IPS-15b (cell line): ENCODE data around the gene BTBD8.

Source experiments
- H3K27me3 ChIP-seq: one replicate; pipeline ENCODE4 v1.6.1; 2013; ENCODE audit warnings: low read length; ENCODE audit not compliant: control insufficient read depth, insufficient read depth
- H3K36me3 ChIP-seq: one replicate; pipeline ENCODE4 v1.6.1; 2013; ENCODE audit warnings: low read length; ENCODE audit not compliant: control insufficient read depth, insufficient read depth
- H3K4me1 ChIP-seq: one replicate; pipeline ENCODE4 v1.6.1; 2013; ENCODE audit warnings: mild to moderate bottlenecking, low read length; ENCODE audit not compliant: control insufficient read depth, insufficient read depth
- H3K4me3 ChIP-seq: one replicate; pipeline ENCODE4 v1.5.1; 2013; ENCODE audit warnings: low read depth, low read length
- H3K9ac ChIP-seq: one replicate; pipeline ENCODE4 v1.6.1; 2013; ENCODE audit warnings: low read depth, mild to moderate bottlenecking, low read length
- H3K9me3 ChIP-seq: one replicate; pipeline ENCODE4 v1.6.1; 2013; ENCODE audit warnings: mild to moderate bottlenecking, low read length; ENCODE audit not compliant: control insufficient read depth, insufficient read depth

BTBD8 gene

DNA sequence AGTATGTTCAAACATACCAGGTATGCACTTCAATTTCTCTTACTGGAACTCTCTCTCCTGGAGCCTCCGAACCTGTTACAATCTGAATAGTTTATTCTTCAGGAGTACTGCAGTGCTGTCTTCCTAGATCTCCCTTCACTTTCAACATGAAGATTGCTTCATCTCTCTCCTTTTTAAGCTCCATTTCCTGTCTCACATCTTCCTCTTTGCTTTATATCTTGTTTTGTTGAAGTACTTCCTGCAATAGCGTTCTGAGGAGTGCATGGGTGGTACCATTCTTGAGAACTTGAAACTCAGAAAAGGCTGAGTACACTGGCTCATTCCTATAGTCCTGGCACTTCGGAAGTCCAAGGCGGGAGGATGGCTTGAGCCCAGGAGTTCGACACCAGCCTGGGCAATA lies 121.8 kb downstream of the BTBD8 start:
- Histone ChIP-seq H3K9ac (no peak overlapping the region), H3K27me3 (no peaks in the 10 kb centered on the region), H3K9me3 (no peaks in the 10 kb centered on the region), H3K36me3 (no peaks in the 10 kb centered on the region), H3K4me3 (no peak overlapping the region), H3K4me1 (no peaks in the 10 kb centered on the region)

DNA sequence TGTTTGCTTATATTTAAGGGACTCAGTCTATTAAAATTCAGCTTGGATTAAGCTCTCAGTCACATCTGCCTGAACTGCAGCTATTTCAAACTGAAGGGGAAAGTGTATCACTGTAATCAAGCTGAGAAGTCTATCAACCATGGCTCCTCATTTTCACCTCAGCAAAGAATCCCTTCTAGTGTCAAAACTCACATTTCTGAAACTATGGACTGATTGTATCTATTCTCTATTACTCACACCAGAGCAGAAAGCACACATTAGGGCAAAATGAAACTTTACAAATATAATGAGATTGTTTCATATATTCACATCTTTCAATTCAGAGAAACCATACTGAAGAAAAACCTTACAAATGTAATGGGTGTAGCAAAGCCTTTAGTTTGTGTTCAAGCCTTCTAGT lies 123.0 kb downstream of the BTBD8 start:
- Histone ChIP-seq H3K9me3 (no peaks in the 10 kb centered on the region), H3K36me3 (no peaks in the 10 kb centered on the region), H3K4me3 (no peak overlapping the region), H3K9ac (no peak overlapping the region), H3K27me3 (no peaks in the 10 kb centered on the region), H3K4me1 (no peaks in the 10 kb centered on the region)

GRCh38 chr1:92210701-92211100 lies 130.6 kb downstream of the BTBD8 start:
- Histone ChIP-seq H3K9ac (no peak overlapping the region), H3K4me1 (no peaks in the 10 kb centered on the region), H3K9me3 (no peaks in the 10 kb centered on the region), H3K4me3 (no peak overlapping the region), H3K27me3 (no peaks in the 10 kb centered on the region), H3K36me3 (no peaks in the 10 kb centered on the region)

GRCh38 chr1:92211166-92211565 lies 131.0 kb downstream of the BTBD8 start:
- H3K27me3 ChIP-seq = no peaks in the 10 kb centered on the region
- H3K36me3 ChIP-seq = no peaks in the 10 kb centered on the region
- no peak overlapping the region for H3K9ac ChIP-seq
- no peaks in the 10 kb centered on the region for H3K9me3 ChIP-seq
- H3K4me3 ChIP-seq = no peak overlapping the region
- H3K4me1 ChIP-seq = no peaks in the 10 kb centered on the region

- H3K9me3 ChIP-seq = no peaks in the 10 kb centered on the region
- no peak within 1 kb of the TSS for H3K4me3 ChIP-seq
- H3K36me3 ChIP-seq = no peaks in the 10 kb centered on the region
- no peaks in the 10 kb centered on the region for H3K4me1 ChIP-seq
- H3K9ac ChIP-seq = no peak within 1 kb of the TSS
- H3K27me3 ChIP-seq = no peaks in the 10 kb centered on the region
Measured at GRCh38 chr1:92217721-92218120, 137.6 kb downstream of the BTBD8 start, which contains the start of gene C1orf146. Gene C1orf146 (plus strand): TSS chr1:92217915. CDS start chr1:92231421, 13,506 bp downstream.

GRCh38 chr1:92218559-92218958 lies 138.4 kb downstream of the BTBD8 start:
- H3K4me1 ChIP-seq = no peaks in the 10 kb centered on the region
- no peaks in the 10 kb centered on the region for H3K36me3 ChIP-seq
- no peak overlapping the region for H3K4me3 ChIP-seq
- no peaks in the 10 kb centered on the region for H3K9me3 ChIP-seq
- H3K27me3 ChIP-seq = no peaks in the 10 kb centered on the region
- no peak overlapping the region for H3K9ac ChIP-seq

DNA sequence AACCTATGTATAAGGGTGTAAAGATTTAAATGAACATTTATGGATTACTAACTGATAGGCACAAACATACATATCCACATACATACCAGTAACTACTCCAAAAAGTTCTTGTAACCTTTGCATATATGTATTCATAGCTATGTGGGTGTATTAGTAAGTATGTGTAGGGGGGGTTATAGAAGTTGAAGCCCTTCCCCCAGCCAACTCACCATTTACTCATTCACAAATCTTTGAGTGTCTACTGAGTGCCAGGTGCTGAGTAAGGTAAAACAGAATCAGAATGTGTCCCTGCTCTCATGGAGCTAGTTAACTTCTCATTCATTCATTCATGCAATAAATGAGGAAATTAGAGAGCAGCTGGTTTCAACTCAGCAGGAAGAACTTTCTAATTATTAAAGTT lies 138.9 kb downstream of the BTBD8 start:
- Histone ChIP-seq H3K4me1 (no peaks in the 10 kb centered on the region), H3K9ac (no peak overlapping the region), H3K36me3 (no peaks in the 10 kb centered on the region), H3K4me3 (no peak overlapping the region), H3K27me3 (no peaks in the 10 kb centered on the region), H3K9me3 (no peaks in the 10 kb centered on the region)

DNA sequence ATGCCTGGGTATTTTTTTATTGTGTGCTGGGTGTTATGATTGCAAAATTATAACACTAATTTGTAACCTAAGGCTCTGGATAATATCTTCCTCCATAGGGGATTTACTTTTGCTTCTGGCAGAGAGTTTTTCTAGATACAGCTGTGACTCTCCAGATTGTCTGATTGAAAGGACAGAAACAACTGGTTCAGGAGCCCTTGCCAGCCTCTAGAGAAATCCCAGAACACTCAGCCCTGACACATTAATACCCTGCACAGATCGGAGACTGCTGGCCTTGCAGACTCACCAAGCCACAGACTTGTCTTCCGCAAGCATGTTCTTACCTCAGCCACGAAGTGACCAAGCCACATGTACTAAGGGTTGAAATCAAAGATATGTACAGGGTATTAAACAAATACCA lies 148.3 kb downstream of the BTBD8 start:
- Histone ChIP-seq H3K36me3 (no peaks in the 10 kb centered on the region), H3K9ac (no peak overlapping the region), H3K27me3 (no peaks in the 10 kb centered on the region), H3K4me3 (no peak overlapping the region), H3K9me3 (no peaks in the 10 kb centered on the region), H3K4me1 (no peaks in the 10 kb centered on the region)

- H3K4me1 ChIP-seq = no peaks in the 10 kb centered on the region
- no peaks in the 10 kb centered on the region for H3K36me3 ChIP-seq
- H3K27me3 ChIP-seq = no peaks in the 10 kb centered on the region
- no peak overlapping the region for H3K4me3 ChIP-seq
- no peaks in the 10 kb centered on the region for H3K9me3 ChIP-seq
- no peak overlapping the region for H3K9ac ChIP-seq
Measured at GRCh38 chr1:92230736-92231135, 150.6 kb downstream of the BTBD8 start.
